Measurements from ENCODE around the gene TWF1. TPM values are rescaled to one million over a fixed set of nuclear protein-coding genes. Genes with fewer than 3 reads are reported as not detected.

Gene TWF1
- total RNA-seq = 85.3 and 109 TPM in 2 replicates

GRCh38 chr12:43805860-43806736 is at the start of gene TWF1:
Gene TWF1 (minus strand): TSS chr12:43806317. CDS start chr12:43806245, 72 bp downstream.

GRCh38 chr12:43835656-43836474 is 29.7 kb upstream of the TWF1 start, which contains the start of gene TMEM117:
Gene TMEM117 (plus strand): TSS chr12:43836081.

GRCh38 chr12:43758728-43759563 is 47.2 kb downstream of the TWF1 start, which contains the start of the genes IRAK4 and PUS7L:
Gene IRAK4 (plus strand): TSS chr12:43758951. CDS start chr12:43768112, 9,161 bp downstream.
Gene PUS7L (minus strand): TSS chr12:43758790. CDS start chr12:43755245, 3,545 bp downstream.

Other genes with a start within 250 kb of the TWF1 start
- 9.3 and 13.6 TPM in 2 replicates for gene PUS7L, start 47.5 kb downstream of the TWF1 start, total RNA-seq
- 7.9 and 18.4 TPM in 2 replicates for gene IRAK4, start 47.4 kb downstream of the TWF1 start, total RNA-seq
- 3.7 and 5.5 TPM in 2 replicates for gene TMEM117, start 29.8 kb upstream of the TWF1 start, total RNA-seq

Data from epithelial cell of alveolus of lung (primary cell).